T-helper 9 cell (primary cell): ENCODE measurements around the gene TXNRD1.
"Not testable (repeated sequence)": the region's sequence is repeated elsewhere in the genome, so short reads cannot be mapped to it uniquely, and the experiment has no call there.

Experiments
- DNase-seq: peaks from one replicate; pipeline ENCODE4 v3.0.0-alpha.2; 2020

TXNRD1 gene

DNA sequence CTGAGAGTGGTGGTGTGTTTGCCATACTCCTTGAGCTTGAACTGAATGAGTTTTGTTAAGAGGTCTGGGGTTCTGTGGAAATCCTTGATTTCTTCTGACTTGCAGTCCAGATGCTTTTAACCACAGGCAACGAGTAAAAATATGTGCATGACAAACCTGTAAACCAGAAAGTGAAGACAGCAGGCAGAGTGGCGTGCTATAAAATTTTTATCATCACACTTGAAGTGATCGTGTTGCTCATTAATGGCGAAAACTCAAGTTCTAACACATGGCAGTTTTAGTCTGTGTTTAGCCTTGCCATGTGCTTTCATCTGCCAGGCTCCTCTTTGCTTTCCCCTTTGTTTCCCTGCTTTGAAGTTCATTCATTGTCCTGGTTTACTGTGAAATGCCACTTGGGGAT lies 28.0 kb downstream of the TXNRD1 start:
- no peak for DNase-seq

DNA sequence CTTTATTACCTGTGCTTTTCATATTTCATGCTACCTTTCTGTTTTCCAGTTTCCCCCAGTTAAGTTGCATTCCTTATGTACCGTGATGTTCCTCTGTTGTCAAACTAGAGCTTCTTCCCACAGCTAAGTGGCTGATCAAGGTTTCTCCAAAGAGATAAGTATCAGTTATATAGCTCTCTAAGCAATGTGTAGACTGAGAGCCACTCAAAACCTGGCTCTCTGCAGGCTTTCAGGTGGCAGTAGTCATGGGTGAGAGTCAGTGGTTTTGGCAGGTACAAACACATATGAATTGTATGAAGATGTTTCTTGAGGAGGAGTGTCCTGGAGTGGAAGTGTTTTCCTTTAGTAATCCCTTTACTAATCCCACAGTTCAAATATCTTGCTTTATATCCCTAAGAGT lies 28.4 kb downstream of the TXNRD1 start:
- no peak for DNase-seq

DNA sequence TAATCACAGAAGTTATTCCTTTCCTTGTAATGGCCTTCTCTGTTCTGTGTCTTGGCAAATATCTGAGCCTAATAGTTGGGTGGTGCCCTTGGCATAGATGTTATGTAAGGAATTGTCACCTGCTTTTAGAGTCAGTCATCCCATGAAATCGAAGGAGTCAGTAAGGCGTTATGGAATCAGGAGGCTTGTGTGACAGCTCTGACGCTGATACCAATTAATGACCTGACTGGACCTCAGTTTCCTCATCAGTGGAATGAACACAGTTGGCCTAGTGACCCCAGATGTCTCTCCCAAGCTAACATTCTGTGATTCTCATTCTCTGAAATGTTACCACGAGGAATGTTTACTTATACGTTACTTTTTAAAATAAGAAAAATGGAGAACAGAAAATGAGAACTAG lies 32.1 kb downstream of the TXNRD1 start:
- DNase-seq: no peak

DNA sequence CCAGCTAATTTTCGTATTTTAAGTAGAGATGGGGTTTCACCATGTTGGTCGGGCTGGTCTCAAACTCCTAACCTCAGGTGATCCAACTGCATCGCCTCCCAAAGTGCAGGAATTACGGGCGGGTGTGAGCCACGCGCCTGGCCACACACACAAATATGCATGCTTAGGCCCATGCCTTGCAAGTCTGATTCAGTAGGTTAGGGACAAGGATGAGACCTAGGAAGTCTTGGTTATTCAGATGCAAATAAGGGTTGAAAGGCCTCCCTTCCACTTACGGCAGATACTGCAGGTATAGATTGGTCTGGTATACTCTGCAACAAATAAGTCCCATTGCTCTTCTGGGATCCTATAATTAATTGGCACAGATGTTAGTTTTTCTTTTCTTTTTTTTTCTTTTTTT lies 32.9 kb downstream of the TXNRD1 start:
- no peak for DNase-seq

DNA sequence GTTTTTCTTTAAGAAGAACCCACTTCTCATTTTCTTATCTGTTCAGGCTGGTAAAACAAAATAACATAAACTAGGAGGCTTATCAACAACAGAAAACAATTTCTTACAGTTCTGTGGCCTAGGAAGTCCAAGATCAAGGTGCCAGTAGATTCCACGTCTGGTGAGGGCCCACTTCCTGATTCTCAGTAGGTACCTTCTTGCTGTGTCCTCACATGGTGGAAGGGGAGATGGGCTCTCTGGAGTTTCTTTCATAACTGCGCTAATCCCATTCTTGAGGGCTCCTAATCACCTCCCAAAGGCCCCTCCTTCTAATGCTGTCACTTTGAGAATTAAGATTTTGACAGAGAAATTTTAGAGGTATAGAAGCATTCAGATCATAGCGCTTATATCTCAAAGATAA lies 33.4 kb downstream of the TXNRD1 start:
- DNase-seq: no peak

DNA sequence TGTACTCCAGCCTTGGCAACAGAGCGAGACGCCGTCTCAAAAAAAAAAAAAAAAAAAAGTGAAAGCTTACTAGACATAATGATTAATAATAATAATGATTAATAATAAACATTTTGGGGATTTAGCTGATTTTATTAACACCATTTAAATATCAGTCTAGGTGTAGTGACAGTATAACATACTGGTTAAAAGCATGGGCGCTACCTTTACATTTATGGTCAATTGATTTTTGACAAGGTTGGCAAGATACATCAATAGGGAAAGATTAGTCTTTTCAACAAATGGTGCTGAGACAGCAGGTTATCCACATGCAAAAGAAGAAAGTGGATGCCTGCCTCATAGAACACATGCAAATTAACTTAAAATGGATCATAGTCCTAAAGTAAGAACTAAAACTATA lies 34.3 kb downstream of the TXNRD1 start:
- no peak for DNase-seq

DNA sequence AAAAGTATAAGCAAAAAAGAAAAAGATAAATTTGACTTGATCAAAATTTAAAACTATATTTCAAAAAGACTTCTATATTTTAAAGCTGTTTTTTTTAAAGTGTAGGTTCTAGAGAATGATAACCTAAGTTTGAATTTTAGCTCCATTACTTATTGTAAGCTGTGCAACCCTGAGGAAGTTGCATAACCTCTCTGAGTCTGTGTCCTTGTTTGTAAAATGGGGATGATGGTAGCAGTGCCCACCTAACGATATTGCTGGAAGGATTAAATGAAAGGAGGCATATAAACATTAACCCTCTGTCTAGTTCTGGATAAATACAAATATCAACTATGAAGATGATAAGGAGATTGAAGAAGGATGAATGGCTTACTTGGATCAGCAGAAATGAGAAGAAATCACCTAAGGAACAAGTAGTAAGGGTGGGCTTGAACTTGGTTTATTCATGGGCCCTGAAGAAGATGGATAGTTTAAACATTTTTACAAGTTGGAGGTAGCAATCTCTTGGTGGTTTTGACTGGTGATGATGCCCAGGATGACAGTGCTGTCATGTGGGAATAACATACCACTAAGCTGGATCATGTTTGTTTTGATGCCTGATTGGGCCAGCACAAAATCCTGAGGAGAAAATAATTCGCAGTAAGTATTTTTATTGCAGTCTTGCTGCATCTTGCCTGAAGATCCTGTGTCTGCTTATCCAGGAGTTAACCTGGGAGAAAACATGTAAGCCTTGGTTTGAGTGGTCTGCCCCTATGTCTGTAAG lies 35.0 kb downstream of the TXNRD1 start:
- no peak for DNase-seq

DNA sequence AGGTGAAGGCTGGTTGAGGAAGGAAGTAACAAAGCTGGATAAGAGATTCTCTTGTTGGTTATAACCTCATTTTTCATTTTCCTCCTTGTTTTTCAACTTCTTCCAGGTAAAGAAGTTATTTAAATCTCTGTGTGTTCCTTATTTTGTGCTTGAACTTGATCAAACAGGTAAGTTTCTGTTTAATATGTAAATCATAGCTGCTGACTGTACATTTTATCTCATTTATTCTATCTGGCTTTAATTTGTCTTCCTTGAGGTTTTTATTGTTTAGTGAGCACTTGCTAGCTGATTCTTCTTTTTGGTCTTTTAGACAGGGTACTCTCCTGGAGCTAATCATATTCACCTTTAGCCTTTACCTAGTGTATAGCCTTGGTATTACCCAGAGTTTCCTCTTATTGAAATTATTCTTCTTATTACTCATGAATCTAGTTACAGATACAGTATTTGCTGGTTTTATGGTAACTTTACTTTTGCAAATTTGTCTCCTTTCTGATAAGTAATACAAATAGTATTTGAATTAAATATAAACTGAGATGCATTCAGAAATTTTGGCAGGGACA lies 42.4 kb downstream of the TXNRD1 start:
- DNase-seq: no peak

DNA sequence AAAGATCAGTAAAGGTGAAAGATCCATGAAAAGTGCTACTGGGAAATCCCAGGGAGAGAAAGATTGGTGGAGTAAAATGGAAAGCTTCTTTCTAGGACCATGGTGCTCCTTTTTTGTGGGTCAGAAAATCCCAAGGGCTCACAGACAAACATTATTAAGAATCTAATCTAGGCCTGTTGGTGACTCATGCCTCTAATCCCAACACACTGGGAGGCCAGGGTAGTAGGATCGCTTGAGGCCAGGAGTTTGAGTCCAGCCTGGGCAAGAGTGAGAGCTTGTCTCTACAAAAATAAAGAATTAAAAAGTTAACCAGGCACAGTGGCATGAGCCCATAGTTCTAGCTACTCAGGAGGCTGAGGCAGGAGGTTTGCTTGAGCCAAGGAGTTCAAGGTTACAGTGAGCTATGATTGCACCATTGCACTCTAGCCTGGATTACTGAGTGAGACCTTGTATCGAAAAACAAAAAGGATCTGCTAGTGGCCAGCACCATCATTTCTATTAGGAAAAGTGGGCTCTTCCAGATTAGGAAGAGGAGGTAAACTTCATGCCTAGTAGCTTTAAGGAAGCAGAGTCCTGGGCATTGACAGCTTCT lies 43.0 kb downstream of the TXNRD1 start:
- DNase-seq: no peak

DNA sequence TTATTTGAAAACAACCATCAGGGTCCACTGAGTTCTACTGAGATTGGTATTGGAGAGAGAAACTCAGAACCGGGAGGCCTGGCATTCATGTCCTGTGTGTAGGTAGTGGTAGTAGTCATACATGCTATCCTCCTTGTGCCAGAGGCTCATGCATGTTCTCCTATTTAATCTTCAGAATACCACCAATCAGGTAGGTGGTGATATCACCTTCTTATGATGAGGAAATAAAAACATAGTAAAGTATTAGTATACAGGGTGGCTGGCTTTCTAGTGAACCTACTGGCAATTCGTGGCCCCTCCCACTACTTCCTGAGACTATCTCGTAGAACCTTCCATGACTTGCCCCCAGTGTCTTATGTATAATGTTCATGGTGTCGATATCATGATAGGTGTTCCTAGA lies 47.4 kb downstream of the TXNRD1 start:
- no peak for DNase-seq

DNA sequence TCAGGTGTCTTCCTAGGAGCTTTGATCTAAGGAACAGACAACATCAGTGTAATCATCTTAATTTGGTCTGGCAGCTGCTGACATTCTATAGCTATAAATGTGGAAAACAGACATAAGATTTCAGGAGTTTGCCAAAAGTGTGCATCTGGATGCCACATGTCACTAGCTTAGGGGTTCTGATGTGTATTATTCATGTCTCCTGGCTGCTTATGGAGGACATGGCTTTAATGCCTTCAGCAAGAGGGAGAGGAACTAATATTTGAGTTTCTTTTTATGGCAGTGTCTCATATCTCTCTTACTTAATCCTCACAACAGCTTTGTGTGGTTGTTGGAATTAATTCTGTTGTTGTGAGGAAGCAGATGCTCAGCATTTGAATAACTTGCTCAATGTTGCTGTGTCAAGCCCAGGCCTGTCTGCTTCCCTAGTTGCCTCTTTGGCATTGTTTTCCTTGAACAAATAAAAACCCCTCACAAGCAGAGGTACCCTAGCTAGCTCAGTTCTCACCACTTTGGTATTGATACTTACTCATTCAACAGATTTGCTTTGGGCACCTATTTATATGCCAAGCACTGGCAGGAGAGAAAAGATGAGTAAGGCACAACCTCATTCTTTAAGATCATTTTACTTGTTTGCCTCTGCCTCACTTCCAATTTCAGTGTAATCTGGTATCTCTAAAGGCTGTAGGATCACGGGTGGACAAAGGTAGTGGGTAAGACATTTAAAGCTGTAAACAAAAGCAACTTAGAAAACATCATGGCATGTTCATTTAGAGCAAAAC lies 48.2 kb downstream of the TXNRD1 start:
- DNase-seq: no peak

DNA sequence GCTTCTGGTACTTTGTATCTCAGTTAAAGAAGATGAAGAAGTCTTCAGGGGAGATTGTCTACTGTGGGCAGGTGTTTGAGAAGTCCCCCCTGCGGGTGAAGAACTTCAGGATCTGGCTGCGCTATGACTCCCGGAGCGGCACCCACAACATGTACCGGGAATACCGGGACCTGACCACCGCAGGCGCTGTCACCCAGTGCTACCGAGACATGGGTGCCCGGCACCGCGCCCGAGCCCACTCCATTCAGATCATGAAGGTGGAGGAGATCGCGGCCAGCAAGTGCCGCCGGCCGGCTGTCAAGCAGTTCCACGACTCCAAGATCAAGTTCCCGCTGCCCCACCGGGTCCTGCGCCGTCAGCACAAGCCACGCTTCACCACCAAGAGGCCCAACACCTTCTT lies 49.9 kb downstream of the TXNRD1 start:
- DNase-seq: not testable (repeated sequence)

DNA sequence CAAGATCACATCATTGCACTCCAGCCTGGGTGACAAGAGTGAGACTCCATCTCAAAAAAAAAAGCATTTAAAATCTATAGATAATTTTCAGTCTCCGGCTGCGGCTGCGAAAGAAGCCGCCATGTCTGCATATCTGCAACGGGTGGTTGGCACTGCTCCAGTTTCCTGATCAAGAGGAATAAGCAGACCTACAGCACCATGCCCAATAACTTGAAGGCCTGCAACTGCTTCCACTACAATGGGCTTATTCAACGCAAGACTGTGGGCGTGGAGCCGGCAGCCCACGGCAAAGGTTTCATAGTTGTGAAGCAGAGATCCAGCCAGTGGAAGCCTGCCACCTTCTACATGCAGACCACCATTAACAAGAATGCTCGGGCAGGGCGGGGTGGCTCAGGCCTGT lies 57.4 kb downstream of the TXNRD1 start:
- DNase-seq: no peak

DNA sequence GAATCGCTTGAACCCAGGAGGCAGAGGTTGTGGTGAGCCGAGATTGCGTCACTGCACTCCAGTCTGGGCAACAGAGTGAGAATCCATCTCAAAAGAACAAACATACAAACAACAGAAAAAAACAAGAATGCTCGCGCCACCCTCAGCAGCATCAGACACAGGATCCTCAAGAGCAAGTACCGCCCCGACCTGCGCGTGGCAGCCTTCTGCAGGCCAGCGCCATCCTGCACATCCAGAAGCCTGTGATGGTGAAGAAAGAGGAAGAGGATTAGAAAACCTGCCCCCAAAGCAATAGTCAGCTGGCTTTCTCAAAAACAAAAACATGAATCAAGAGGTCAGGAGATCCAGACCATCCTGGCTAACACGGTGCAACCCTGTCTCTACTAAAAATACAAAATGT lies 57.9 kb downstream of the TXNRD1 start:
- no peak for DNase-seq

DNA sequence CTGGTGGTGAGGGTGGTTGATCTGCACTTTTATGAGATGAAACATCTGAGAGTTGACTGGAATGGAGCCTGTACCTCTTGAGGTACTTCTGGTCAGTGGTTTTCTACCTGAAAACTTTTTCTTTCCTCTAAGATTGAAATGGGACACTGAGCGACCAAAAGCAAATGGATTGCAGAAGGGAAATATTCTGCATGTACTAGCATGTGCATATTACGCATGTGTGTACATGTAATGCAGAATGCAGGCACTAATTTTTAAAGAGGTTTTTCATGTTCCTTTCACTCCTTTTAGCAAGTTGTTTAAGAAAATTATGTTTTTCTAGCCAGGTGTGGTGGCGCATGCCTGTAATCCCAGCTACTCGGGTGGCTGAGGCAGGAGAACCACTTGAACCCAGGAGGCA lies 59.2 kb downstream of the TXNRD1 start:
- no peak for DNase-seq

DNA sequence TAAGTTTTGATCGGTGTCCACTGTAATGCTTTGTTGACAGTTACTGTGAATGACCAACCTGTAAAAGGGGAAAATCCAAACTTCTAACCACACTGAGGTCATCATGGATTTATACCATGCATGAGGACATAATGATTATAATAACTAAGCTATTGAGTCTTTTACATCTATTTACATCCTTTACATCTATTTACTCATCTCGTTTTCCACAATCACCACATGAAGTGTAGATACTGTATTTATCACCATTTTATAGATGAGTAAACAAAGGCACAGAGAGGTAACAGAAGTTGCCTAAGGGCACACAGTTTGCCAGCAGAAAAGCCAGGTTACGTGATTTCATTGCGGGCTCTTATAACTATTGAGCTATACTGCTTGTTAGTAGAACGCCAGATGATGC lies 60.1 kb downstream of the TXNRD1 start:
- DNase-seq: no peak

DNA sequence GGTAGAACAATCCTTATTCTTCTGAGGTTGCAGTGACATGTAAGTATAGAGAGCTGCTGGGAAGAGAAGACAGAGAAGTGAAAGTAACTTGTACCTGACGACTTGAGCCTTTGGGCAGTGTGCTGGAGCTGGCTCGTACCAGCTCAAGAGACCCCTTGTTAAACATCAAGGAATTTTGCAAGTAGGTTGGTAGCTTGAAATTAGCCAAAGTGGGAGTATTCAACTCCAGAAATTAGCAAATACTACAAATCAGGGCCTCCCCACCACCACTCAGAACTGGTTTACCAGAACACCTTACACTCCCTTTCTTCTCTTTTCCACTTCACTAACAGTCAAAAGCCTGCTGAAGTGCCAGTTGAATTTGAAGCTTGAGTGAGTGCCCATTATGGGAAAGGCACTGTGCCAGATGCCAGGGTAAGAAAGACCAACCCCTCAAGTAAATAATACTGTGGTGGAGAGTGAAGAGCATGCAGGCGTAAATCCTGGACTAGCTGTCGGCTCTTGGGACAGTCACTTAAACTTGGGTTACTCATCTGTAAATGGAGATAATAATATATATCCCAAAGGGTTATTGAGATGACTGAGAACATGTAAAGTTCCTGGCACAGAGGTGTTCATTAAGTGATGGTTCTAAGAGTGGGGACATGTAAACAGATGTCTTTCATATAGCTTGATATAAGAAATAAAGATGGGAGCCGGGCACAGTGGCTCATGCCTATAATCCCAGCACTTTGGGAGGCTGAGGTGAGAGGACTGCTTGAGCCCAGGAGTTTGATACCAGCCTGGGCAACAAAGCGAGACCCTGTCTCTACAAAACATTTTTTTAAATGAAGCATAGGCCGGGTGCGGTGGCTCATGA lies 60.9 kb downstream of the TXNRD1 start:
- DNase-seq: no peak

DNA sequence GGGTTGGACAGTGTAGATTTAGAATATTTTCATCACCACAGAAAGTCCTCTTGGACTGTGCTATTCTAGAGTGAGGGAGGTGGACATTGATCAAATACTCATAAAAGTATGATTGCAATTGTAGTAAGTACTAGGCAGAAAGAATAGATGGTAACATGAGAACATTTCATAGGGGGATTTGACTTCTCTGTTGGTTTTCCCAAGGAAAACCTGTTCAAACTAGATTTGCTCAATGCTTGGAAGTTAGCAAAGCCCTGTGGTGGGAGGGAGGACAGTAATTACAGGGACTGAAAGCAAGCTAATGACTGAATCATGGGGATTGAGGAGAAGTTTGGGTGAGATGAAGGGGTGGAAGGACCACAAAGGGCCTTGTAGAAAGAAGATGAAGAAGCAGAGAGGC lies 63.6 kb downstream of the TXNRD1 start:
- no peak for DNase-seq

DNA sequence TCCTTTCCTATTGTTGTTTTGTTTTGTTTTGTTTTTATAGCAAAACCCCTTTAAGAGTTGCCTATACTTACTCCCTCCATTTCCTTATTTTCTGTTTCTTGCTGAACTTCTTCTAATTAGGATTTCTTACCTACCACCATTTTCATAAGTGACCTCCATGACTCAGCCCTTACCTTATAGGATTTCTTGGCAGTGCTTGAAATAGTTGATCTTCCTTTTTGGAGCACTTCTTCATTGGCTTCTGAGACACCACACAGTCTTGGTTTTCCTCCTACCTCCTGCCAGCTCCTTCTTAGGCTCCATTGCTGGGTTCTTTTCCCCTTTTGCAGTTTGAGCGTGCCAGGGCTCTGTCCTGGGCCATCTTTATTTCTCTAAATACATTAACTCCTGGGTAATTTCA lies 64.5 kb downstream of the TXNRD1 start:
- no peak for DNase-seq

DNA sequence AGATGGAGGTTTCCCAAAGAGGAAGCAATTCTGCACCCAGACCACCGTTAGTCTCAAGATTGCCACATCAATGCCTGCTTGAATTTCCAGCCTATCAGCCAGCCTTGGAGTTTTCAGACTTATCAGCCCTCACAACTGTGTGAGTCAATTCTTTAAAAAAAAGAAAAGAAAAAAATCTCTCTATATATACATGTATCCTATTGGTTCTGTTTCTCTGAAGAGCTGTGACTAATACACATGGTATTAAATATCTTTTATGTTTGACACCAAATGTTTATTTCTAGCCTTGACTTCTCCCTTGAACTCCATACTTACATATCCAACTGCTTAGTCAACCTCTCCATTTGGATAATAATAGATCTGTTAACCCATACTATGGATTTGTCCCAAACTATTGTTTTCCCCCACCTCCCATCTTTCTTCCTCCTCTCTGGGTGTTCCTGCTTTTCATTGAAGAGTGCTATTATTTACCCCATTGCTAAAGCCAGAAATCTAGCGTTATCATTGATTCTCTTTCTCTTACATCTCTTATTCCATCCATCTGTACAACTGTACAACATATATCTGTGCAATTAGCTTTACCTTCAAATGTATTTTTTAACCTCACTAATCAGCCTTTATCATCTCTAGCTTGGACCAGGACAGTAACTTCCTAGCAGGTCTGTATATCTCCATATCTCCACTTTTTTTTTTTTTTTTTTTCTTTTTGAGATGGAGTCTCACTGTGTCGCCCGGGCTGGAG lies 65.3 kb downstream of the TXNRD1 start:
- no peak for DNase-seq

DNA sequence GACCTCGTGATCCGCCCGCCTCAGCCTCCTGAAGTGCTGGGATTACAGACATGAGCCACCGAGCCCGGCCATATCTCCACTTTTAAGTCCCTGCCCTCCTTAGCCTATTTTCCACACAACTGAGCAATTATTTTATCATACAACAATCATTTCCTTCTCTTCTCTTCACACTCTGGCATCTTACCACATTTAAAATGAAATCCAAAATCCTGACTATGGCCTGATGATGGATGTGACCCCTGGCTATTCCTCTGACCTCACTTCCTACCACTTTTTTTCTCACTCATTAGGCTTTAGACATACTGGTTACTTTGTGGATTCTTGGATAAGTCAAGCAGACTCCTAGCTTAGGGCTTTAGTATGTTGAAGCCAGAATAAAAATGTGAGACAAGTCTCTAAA lies 66.1 kb downstream of the TXNRD1 start:
- no peak for DNase-seq

DNA sequence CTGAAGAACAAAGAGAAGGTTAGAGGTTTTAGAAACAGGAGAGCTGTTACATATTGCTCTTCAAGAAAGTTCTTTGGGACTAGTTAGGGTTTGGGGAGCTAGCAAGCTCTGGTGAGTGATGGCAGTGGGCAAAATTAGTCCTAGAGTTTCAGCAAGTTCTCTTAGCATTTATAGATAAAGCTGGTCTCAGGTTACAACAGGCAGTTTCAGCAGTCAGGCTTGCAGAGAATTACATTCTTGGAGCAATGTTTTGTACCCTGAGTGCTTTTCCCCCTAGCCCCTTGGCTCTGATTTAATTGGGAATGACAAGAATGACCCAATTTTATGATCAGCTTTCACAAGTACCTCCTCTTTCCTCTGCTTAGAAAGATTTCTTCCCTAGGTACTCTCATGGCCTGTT lies 66.5 kb downstream of the TXNRD1 start:
- DNase-seq: no peak
